HG03095 (cell line): ENCODE data around the gene DMD.
"Not testable (repeated sequence)": the region's sequence is repeated elsewhere in the genome, so short reads cannot be mapped to it uniquely, and the experiment has no call there.

Source experiments
- ATAC-seq: cut with Tn5 transposase; IDR thresholded peaks from one replicate; pipeline ENCODE4 v1.9.1; 2021; ENCODE audit warnings: moderate library complexity; ENCODE audit not compliant: unreplicated experiment

Gene DMD

GRCh38 chrX:32087663-32088062, 1123.7 kb downstream of the DMD start:
- no peak for ATAC-seq

- ATAC-seq: no peak
These were observed 1126.6 kb downstream of the DMD start for GRCh38 chrX:32084757-32085156.

GRCh38 chrX:32048285-32048684, 1163.1 kb downstream of the DMD start:
- ATAC-seq: no peak

- no peak for ATAC-seq
These were observed 1166.2 kb downstream of the DMD start for GRCh38 chrX:32045149-32045548.

- no peak for ATAC-seq
These were observed 1170.2 kb downstream of the DMD start for GRCh38 chrX:32041181-32041580.

- ATAC-seq: no peak
These were observed 1184.6 kb downstream of the DMD start for GRCh38 chrX:32026772-32027171.

- ATAC-seq: no peak
These were observed 1187.3 kb downstream of the DMD start for GRCh38 chrX:32024072-32024471.

- no peak for ATAC-seq
These were observed 1195.2 kb downstream of the DMD start for GRCh38 chrX:32016195-32016594.

- ATAC-seq: no peak
These were observed 1200.4 kb downstream of the DMD start for GRCh38 chrX:32010948-32011347.

GRCh38 chrX:32010212-32010611, 1201.1 kb downstream of the DMD start:
- ATAC-seq: no peak

GRCh38 chrX:31993637-31994036, 1217.7 kb downstream of the DMD start:
- ATAC-seq: no peak

GRCh38 chrX:31988975-31989374, 1222.4 kb downstream of the DMD start:
- no peak for ATAC-seq

- no peak for ATAC-seq
These were observed 1229.7 kb downstream of the DMD start for GRCh38 chrX:31981546-31982062.

- no peak for ATAC-seq
These were observed 1241.6 kb downstream of the DMD start for GRCh38 chrX:31969714-31970113.

- ATAC-seq: no peak
These were observed 1249.1 kb downstream of the DMD start for GRCh38 chrX:31962256-31962655.

- ATAC-seq: no peak
These were observed 1276.4 kb downstream of the DMD start for GRCh38 chrX:31934842-31935370.

- ATAC-seq: no peak
These were observed 1277.3 kb downstream of the DMD start for GRCh38 chrX:31934015-31934414.

GRCh38 chrX:31932769-31933168, 1278.6 kb downstream of the DMD start:
- ATAC-seq: no peak

GRCh38 chrX:31932320-31932719, 1279.0 kb downstream of the DMD start:
- ATAC-seq: not testable (repeated sequence)

GRCh38 chrX:31931225-31931624, 1280.1 kb downstream of the DMD start:
- no peak for ATAC-seq

- ATAC-seq: no peak
These were observed 1282.0 kb downstream of the DMD start for GRCh38 chrX:31929366-31929765.

- no peak for ATAC-seq
These were observed 1290.1 kb downstream of the DMD start for GRCh38 chrX:31921236-31921635.

- ATAC-seq: no peak
These were observed 1301.3 kb downstream of the DMD start for GRCh38 chrX:31909850-31910572.
